ENCODE results near the gene C1orf122.

DNA sequence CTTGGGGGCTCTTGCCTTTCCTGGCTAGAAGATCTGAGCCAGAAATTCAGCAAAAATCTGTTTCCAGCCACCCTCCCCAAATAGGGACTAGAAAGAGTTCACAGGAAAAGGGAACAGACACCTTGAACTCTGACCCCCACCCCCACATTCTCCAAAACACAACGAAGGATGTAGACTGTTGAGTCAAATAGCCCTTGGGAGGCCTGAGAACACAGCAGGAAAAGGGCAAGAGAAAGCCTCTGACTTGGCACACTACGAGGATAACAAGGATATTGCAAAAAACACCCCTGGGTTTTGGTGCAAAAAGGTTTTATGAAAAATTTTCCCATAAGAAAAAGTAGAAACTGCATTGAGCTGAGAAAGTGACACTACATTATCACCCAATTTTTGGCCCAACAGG is 2.4 kb downstream of the C1orf122 start:
- TF ChIP-seq GATA2 (IDR thresholded peaks at IDR 0.05; ENCODE audit: low read depth, low read length) (no peak), GATA3 (IDR thresholded peaks at IDR 0.05; ENCODE audit: low read depth, low read length) (no peak)
